ENCODE data around the gene FMO2.

DNA sequence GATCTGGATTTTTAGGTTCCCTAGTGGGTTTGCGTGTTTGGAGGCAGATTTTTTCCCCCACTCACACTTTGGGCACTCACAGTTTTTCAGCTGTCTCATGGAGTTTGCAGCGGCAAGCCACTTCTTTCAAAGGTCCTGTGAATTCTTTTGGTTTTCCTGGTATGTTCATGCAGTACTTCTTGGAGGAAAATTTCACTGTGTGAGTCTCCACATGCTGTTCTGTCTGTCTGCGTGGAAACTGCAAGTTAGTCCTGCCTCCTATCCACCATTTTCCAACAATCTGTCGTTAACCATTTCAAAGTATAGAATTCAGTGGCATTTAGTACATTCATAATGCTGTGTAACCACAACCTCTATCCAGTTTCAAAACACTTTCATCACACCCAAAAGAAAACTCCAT, 62.4 kb downstream of the FMO2 start:
- no peak for TF ChIP-seq EZH2 (optimal IDR thresholded peaks at IDR 0.05; ENCODE audit: low read depth, low read length)
- TF ChIP-seq, protein P1, sequence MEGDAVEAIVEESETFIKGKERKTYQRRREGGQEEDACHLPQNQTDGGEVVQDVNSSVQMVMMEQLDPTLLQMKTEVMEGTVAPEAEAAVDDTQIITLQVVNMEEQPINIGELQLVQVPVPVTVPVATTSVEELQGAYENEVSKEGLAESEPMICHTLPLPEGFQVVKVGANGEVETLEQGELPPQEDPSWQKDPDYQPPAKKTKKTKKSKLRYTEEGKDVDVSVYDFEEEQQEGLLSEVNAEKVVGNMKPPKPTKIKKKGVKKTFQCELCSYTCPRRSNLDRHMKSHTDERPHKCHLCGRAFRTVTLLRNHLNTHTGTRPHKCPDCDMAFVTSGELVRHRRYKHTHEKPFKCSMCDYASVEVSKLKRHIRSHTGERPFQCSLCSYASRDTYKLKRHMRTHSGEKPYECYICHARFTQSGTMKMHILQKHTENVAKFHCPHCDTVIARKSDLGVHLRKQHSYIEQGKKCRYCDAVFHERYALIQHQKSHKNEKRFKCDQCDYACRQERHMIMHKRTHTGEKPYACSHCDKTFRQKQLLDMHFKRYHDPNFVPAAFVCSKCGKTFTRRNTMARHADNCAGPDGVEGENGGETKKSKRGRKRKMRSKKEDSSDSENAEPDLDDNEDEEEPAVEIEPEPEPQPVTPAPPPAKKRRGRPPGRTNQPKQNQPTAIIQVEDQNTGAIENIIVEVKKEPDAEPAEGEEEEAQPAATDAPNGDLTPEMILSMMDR (IDR thresholded peaks at IDR 0.05; ENCODE audit: low read length): no peak
